Measurements from ENCODE around the gene P4HA3.

GRCh38 chr11:74262725-74263124 is 48.7 kb downstream of the P4HA3 start:
- TF ChIP-seq CTCF (conservative IDR thresholded peaks at IDR 0.05; ENCODE audit: low read depth, low read length) (no peak), EZH2 (IDR thresholded peaks at IDR 0.05; ENCODE audit: low read length, unreplicated experiment) (no peak)

All from PC-3 (cell line).